MCF 10A (cell line): ENCODE results near the gene ZNFX1. TPM values are rescaled to one million over a fixed set of nuclear protein-coding genes. Genes with fewer than 3 reads are reported as not detected.

Source experiments
- BruUV-seq: library from RNA; stranded (reverse); fragments of 400-500 nt; replicated peaks from 2 replicates; lab custom pipeline; 2021; lab: Mats Ljungman, UMichigan
- CTCF ChIA-PET: fragments of 300-600 bp; sonication (Branson Sonifier 250); formaldehyde crosslinking; extraction: SDS; loops from one replicate; lab custom pipeline; 2021; ENCODE audit warnings: antibody characterized with exemption, inconsistent platforms; lab: Yijun Ruan, JAX
- POLR2A ChIA-PET: fragments of 300-600, 350-650 bp; sonication (Branson Sonifier 250); formaldehyde crosslinking; extraction: SDS; loops from one replicate; lab custom pipeline; 2020; ENCODE audit warnings: antibody characterized with exemption, inconsistent platforms; lab: Yijun Ruan, JAX
- DNase-seq: peaks from one replicate; pipeline ENCODE4 v3.0.0-alpha.2; 2018; ENCODE audit not compliant: unreplicated experiment
- H3K27ac Mint-ChIP-seq: one replicate; pipeline ENCODE4 v1.8.0; 2022; ENCODE audit warnings: mild to moderate bottlenecking, low read depth, mixed read lengths; ENCODE audit not compliant: unreplicated experiment
- H3K27me3 Mint-ChIP-seq: one replicate; pipeline ENCODE4 v1.8.0; 2022; ENCODE audit warnings: mixed read lengths; ENCODE audit not compliant: insufficient read depth, unreplicated experiment
- H3K36me3 Mint-ChIP-seq: one replicate; pipeline ENCODE4 v1.8.0; 2022; ENCODE audit warnings: mild to moderate bottlenecking, moderate library complexity, mixed read lengths; ENCODE audit not compliant: insufficient read depth, unreplicated experiment
- H3K4me1 Mint-ChIP-seq: one replicate; pipeline ENCODE4 v1.8.0; 2022; ENCODE audit warnings: mixed read lengths; ENCODE audit not compliant: insufficient read depth, unreplicated experiment
- H3K4me3 Mint-ChIP-seq: one replicate; pipeline ENCODE4 v1.8.0; 2022; ENCODE audit warnings: mild to moderate bottlenecking, moderate library complexity, mixed read lengths; ENCODE audit not compliant: unreplicated experiment
- H3K9me3 Mint-ChIP-seq: one replicate; pipeline ENCODE4 v1.8.0; 2022; ENCODE audit warnings: mixed read lengths; ENCODE audit not compliant: unreplicated experiment
- CTCF ChIP-seq: fragments of 200-600 bp; IDR thresholded peaks from one replicate; pipeline ENCODE4 v1.8.0; 2022; ENCODE audit warnings: antibody characterized with exemption, mild to moderate bottlenecking; ENCODE audit not compliant: unreplicated experiment
- intact Hi-C: fragments of 100-400 bp; cut with micrococcal nuclease; formaldehyde crosslinking; loops from 2 replicates; pipeline ENCODE4 v1.14.1; 2022
- total RNA-seq: library from RNA; stranded (reverse); gene quantifications from 2 replicates; pipeline ENCODE4 v1.2.3, GENCODE V29; 2022

The ZNFX1 gene
- total RNA-seq, 1 experiment from 2014 or later: 24.3 TPM

DNA sequence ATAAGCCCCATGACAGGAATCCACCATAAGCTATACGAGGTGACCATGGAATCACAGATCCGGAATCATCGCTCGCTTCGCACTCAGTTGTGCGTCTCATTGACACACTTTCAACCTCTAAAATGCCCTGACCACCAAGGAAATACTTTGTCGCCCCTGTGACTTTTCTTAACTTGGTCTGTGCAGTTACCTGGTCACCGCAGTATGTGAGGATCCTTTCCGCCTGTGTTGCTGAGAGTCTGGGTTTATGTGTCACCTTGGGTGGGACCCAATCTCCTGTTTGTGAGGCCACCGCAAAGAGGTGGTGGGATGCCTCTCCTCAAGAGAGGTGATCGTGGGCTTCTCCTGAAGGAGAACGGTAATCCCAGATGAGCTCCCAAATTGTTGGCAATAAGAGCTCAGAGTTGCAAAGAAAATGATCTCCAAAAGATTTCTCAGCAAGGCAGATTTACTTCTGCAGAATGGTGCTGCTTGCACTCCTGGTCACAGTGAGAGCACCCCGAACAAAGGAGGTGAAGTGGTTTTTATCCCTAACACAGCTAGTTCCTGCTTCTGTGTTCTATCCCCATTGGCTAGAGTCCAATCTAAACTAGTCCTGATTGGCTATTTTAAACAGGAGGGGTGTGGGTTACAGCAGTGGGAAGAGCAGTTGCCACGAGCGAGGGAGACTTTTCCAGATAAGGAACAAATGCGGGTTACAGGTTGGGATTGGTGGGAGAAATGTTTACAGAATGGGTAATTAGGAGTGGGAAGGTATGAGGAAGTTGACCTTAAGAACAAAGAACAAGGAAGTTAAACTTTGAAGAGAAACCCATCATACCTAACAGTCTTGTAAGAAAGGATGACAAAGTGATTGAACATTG is 9.1 kb upstream of the ZNFX1 start:
- Mint-ChIP-seq H3K27ac (no peak overlapping the region), H3K4me3 (peak overlapping the region; percentile 37), H3K4me1 (peaks cover 67% of the 10 kb centered on the region), H3K9me3 (no peaks in the 10 kb centered on the region), H3K36me3 (peaks cover 100% of the 10 kb centered on the region), H3K27me3 (no peaks in the 10 kb centered on the region)
- POLR2A ChIA-PET: interaction anchor here (0.6 to 8.5 kb wide), 11 partner anchors 8 to 869 kb away, joined by 3 to 170 read pairs (median 3); partner anchors contain the start of gene ZNFX1
- intact Hi-C loops: no loop called here
- TF ChIP-seq CTCF: no peak
- peak; percentile 23 for DNase-seq
- CTCF ChIA-PET: interaction anchor here (0.6 to 1.7 kb wide), 2 partner anchors 35 to 41 kb away, joined by 3 read pairs; no protein-coding TSS in a partner anchor
- BruUV-seq: no TSS peak

- H3K27me3 Mint-ChIP-seq: no peaks in the 10 kb centered on the region
- no peaks in the 10 kb centered on the region for H3K9me3 Mint-ChIP-seq
- peak overlapping the region; percentile 41 for H3K27ac Mint-ChIP-seq
- DNase-seq: no peak
- BruUV-seq: no TSS peak
- intact Hi-C loops: no loop called here
- H3K4me1 Mint-ChIP-seq: peaks cover 73% of the 10 kb centered on the region
- ChIA-PET CTCF (interaction anchor here (0.9 to 1.0 kb wide), 2 partner anchors 9 to 255 kb away, joined by 4 read pairs; no protein-coding TSS in a partner anchor), POLR2A (interaction anchor here (0.6 to 8.5 kb wide), 4 partner anchors 7 to 95 kb away, joined by 3 to 170 read pairs (median 4); partner anchors contain the start of gene ZNFX1)
- no peak for TF ChIP-seq CTCF
- H3K4me3 Mint-ChIP-seq: peak overlapping the region; percentile 81
- H3K36me3 Mint-ChIP-seq: peaks cover 100% of the 10 kb centered on the region
Measured at GRCh38 chr20:49285813-49286494, 8.1 kb upstream of the ZNFX1 start.

GRCh38 chr20:49285233-49285668 is 7.4 kb upstream of the ZNFX1 start:
- intact Hi-C loops: no loop called here
- BruUV-seq: no TSS peak
- Mint-ChIP-seq H3K4me3 (peak overlapping the region; percentile 81), H3K36me3 (peaks cover 100% of the 10 kb centered on the region), H3K27ac (peak overlapping the region; percentile 41), H3K4me1 (peaks cover 77% of the 10 kb centered on the region), H3K9me3 (no peaks in the 10 kb centered on the region), H3K27me3 (no peaks in the 10 kb centered on the region)
- ChIA-PET CTCF (interaction anchor here (0.9 to 1.0 kb wide), 2 partner anchors 10 to 256 kb away, joined by 4 read pairs; no protein-coding TSS in a partner anchor), POLR2A (interaction anchor here (0.9 to 8.5 kb wide), 4 partner anchors 6 to 12 kb away, joined by 3 to 170 read pairs (median 4); partner anchors contain the start of gene ZNFX1)
- no peak for TF ChIP-seq CTCF
- DNase-seq: no peak
